ENCODE data around the gene HSPA12A. TPM values are rescaled to one million over a fixed set of nuclear protein-coding genes. Genes with fewer than 3 reads are reported as not detected.

Gene HSPA12A
- total and polyA plus RNA-seq, 9 of the 15 experiments (the other 6 are each of a cell fraction or from before 2014, with no cell fraction given): 0.01 to 0.18 (median 0.04) TPM; not detected in 4

GRCh38 chr10:116744163-116744753 is 1.9 kb upstream of the HSPA12A start (continued):
- TF ChIP-seq RREB1 (CRISPR knock-in tag; IDR thresholded peaks at IDR 0.05) (no peak), E4F1 (CRISPR knock-in tag; IDR thresholded peaks at IDR 0.05; ENCODE audit: borderline replicate concordance) (no peak), ZNF75A (CRISPR knock-in tag; IDR thresholded peaks at IDR 0.05) (no peak), ZFX (CRISPR knock-in tag; IDR thresholded peaks at IDR 0.05) (no peak), EZH2 (IDR thresholded peaks at IDR 0.05; ENCODE audit: borderline replicate concordance, low read depth, low read length) (no peak)

Data from K562 (cell line).